ENCODE data around the gene CATSPERE. TPM values are rescaled to one million over a fixed set of nuclear protein-coding genes. Genes with fewer than 3 reads are reported as not detected.

CATSPERE gene
- total and polyA plus RNA-seq, 2 of the 8 experiments (the other 6 are each of a cell fraction or from before 2014, with no cell fraction given): 0.05 to 0.45 TPM

GRCh38 chr1:244657421-244657820 is 196.3 kb downstream of the CATSPERE start:
- peaks cover 25 to 85% of the 10 kb centered on the region in 2 experiments for H3K79me2 ChIP-seq (ENCODE audit: control insufficient read depth in 1 of 2, insufficient read depth in 2 of 2, low read length in 2 of 2)
- H3K56ac ChIP-seq (replicated peaks; ENCODE audit: insufficient read length, low read depth, low read length): no peak overlapping the region
- DNase-seq (ENCODE audit: low read depth in 1 of 2, low spot score in 2 of 2) (no peak), FAIRE-seq (no peak)
- H3K27ac ChIP-seq (ENCODE audit: low read depth, low read length): no peak overlapping the region
- H2BK12ac ChIP-seq (ENCODE audit: low read depth, low read length): no peak overlapping the region
- no peak overlapping the region for H2BK20ac ChIP-seq (ENCODE audit: low read length)
- H2AK5ac ChIP-seq (ENCODE audit: low read depth, low read length): no peak overlapping the region
- no peaks in the 10 kb centered on the region for H3K9me3 ChIP-seq (ENCODE audit: insufficient read depth in 2 of 2, low read depth in 1 of 2, low read length in 1 of 2)
- no peak overlapping the region for H3K14ac ChIP-seq (ENCODE audit: insufficient read length)
- 86% methylated on average over 3 of the region's 3 CpGs; no CpG with 5 or more reads in 1 of the 2 experiments for WGBS, 2 experiments (ENCODE audit: extremely low coverage in 1 of 2, insufficient coverage in 1 of 2, insufficient read length in 1 of 2, insufficient replicate concordance in 2 of 2, low coverage in 1 of 2, low lambda C conversion rate in 2 of 2, missing lambda C conversion rate in 1 of 2)
- H2BK120ac ChIP-seq (replicated peaks; ENCODE audit: low read depth, low read length): no peak overlapping the region
- H2AFZ ChIP-seq (ENCODE audit: low read length): no peak overlapping the region
- H3K4ac ChIP-seq (replicated peaks; ENCODE audit: insufficient read length, low read depth, low read length): no peak overlapping the region
- no peak overlapping the region for H3K4me2 ChIP-seq (ENCODE audit: insufficient read depth in 1 of 2, low read depth in 2 of 2, low read length in 2 of 2)
- H3K4me3 ChIP-seq (ENCODE audit: extremely low read depth in 1 of 4, insufficient read depth in 2 of 4, low read depth in 3 of 4, low read length in 4 of 4): no peak overlapping the region
- H4K5ac ChIP-seq (ENCODE audit: insufficient read length, low read depth, low read length): no peak overlapping the region
- H2BK15ac ChIP-seq (ENCODE audit: low read length): no peak overlapping the region
- H4K20me1 ChIP-seq (replicated peaks in 1 of 2; ENCODE audit: control insufficient read depth in 1 of 2, insufficient read depth in 2 of 2, low read length in 2 of 2): peaks cover 1 to 8% of the 10 kb centered on the region in 2 experiments
- H4K8ac ChIP-seq (ENCODE audit: extremely low read depth, insufficient read depth, low read length): no peak overlapping the region
- H4K91ac ChIP-seq (replicated peaks; ENCODE audit: insufficient read length, low read length): no peak overlapping the region
- H3K9ac ChIP-seq (replicated peaks in 1 of 4; ENCODE audit: extremely low read depth in 1 of 4, low read depth in 3 of 4, low read length in 3 of 4): no peak overlapping the region
- peaks cover 0 to 6% (median 3%) of the 10 kb centered on the region in 4 experiments; a peak in 4 of 7 replicates for H3K4me1 ChIP-seq (replicated peaks in 1 of 4; ENCODE audit: control insufficient read depth in 3 of 4, insufficient read depth in 4 of 4, low read length in 3 of 4)
- POLR2A ChIA-PET (ENCODE audit: partially characterized antibody): interaction anchor here (1.4 to 1.7 kb wide), 2 partner anchors 20 to 157 kb away, joined by 4 to 5 read pairs; no protein-coding TSS in a partner anchor
- H3K36me3 ChIP-seq (ENCODE audit: control insufficient read depth in 2 of 4, insufficient read depth in 4 of 4, low read length in 3 of 4): peaks cover 0 to 26% (median 9%) of the 10 kb centered on the region in 4 experiments; a peak in 3 of 8 replicates
- H3K23ac ChIP-seq (ENCODE audit: insufficient read length): no peak overlapping the region
- H3K23me2 ChIP-seq (ENCODE audit: low read depth, low read length): no peaks in the 10 kb centered on the region; the same call in 1 of the 2 replicates
- peaks cover 3% of the 10 kb centered on the region; the same call in 1 of the 2 replicates for H3K79me1 ChIP-seq (ENCODE audit: low read depth, low read length)
- H2BK5ac ChIP-seq (ENCODE audit: low read depth, low read length): no peak overlapping the region
- CTCF ChIA-PET (ENCODE audit: partially characterized antibody): interaction anchor here (0.7 to 1.2 kb wide), 2 partner anchors 18 to 144 kb away, joined by 4 read pairs; no protein-coding TSS in a partner anchor
- no peaks in the 10 kb centered on the region for H3K27me3 ChIP-seq (replicated peaks in 1 of 4; ENCODE audit: control insufficient read depth in 3 of 4, extremely low read depth in 1 of 4, insufficient read depth in 3 of 4, low read length in 3 of 4)
- H3K18ac ChIP-seq (ENCODE audit: extremely low read depth, low read length): no peak overlapping the region
- no peak for TF ChIP-seq YY1 (IDR thresholded peaks at IDR 0.05; ENCODE audit: low read depth, low read length)
- no peak for TF ChIP-seq SAP30 (IDR thresholded peaks at IDR 0.05; ENCODE audit: insufficient read depth, insufficient replicate concordance, low read length)
- no peak for TF ChIP-seq EZH2 (IDR thresholded peaks at IDR 0.05; ENCODE audit: low read depth, low read length, severe bottlenecking)
- TF ChIP-seq EGR1 (IDR thresholded peaks at IDR 0.05; ENCODE audit: borderline replicate concordance, low read depth, low read length): no peak
- no peak for TF ChIP-seq RBBP5 (IDR thresholded peaks at IDR 0.05; ENCODE audit: borderline replicate concordance, low read depth, low read length)
- no peak for TF ChIP-seq BCL11A (IDR thresholded peaks at IDR 0.05; ENCODE audit: low read depth in 2 of 2, low read length in 2 of 2)
- TF ChIP-seq KDM4A (IDR thresholded peaks at IDR 0.05; ENCODE audit: low read depth, low read length, severe bottlenecking): no peak
- no peak for TF ChIP-seq CHD1 (IDR thresholded peaks at IDR 0.05; ENCODE audit: low read depth, low read length)
- TF ChIP-seq GABPA (IDR thresholded peaks at IDR 0.05; ENCODE audit: borderline replicate concordance, insufficient read depth, low read length): no peak
- TF ChIP-seq POLR2AphosphoS5 (IDR thresholded peaks at IDR 0.05; ENCODE audit: low read depth, low read length): no peak
- TF ChIP-seq CREB1 (IDR thresholded peaks at IDR 0.05): no peak
- no peak for TF ChIP-seq HDAC6 (IDR thresholded peaks at IDR 0.05; ENCODE audit: low read depth, low read length)
- TF ChIP-seq TEAD4 (IDR thresholded peaks at IDR 0.05; ENCODE audit: low read depth, low read length): no peak
- TF ChIP-seq RXRA (IDR thresholded peaks at IDR 0.05; ENCODE audit: insufficient read depth, low read depth, low read length): no peak
- TF ChIP-seq CBX5 (IDR thresholded peaks at IDR 0.05; ENCODE audit: low read depth, low read length): no peak
